A172 (cell line): Measurements from ENCODE around the gene TRPV6. TPM values are rescaled to one million over a fixed set of nuclear protein-coding genes. Genes with fewer than 3 reads are reported as not detected.

ENCODE experiments used
- DNase-seq: peaks from one replicate; pipeline ENCODE4 v3.0.0-alpha.2; 2015; ENCODE audit warnings: low spot score
- total RNA-seq: library from RNA; depleted of rRNA; stranded (reverse); fragments of >200 nt; shearing (Covaris generic); gene quantifications from 2 replicates; pipeline ENCODE4 v1.2.3, GENCODE V29; 2014

Gene TRPV6
- total RNA-seq, 1 experiment from 2014 or later: not detected

- no peak for DNase-seq
Measured at GRCh38 chr7:142883571-142884285, 1.8 kb downstream of the TRPV6 start.

- no peak for DNase-seq
Measured at GRCh38 chr7:142883145-142883544, 2.4 kb downstream of the TRPV6 start.

GRCh38 chr7:142882338-142882678 is 3.2 kb downstream of the TRPV6 start:
- no peak for DNase-seq

GRCh38 chr7:142881586-142882337 is 3.8 kb downstream of the TRPV6 start:
- DNase-seq: no peak

- DNase-seq: peak; percentile 26
Measured at GRCh38 chr7:142880876-142881505, 4.6 kb downstream of the TRPV6 start.

- no peak for DNase-seq
Measured at GRCh38 chr7:142879060-142879459, 6.5 kb downstream of the TRPV6 start.

- no peak for DNase-seq
Measured at GRCh38 chr7:142878315-142878714, 7.2 kb downstream of the TRPV6 start.

- DNase-seq: no peak
Measured at GRCh38 chr7:142876991-142877910, 8.3 kb downstream of the TRPV6 start.

- no peak for DNase-seq
Measured at GRCh38 chr7:142876236-142876960, 9.1 kb downstream of the TRPV6 start.

- DNase-seq: no peak
Measured at GRCh38 chr7:142875456-142875855, 10.1 kb downstream of the TRPV6 start.

GRCh38 chr7:142874837-142875236 is 10.7 kb downstream of the TRPV6 start:
- no peak for DNase-seq

GRCh38 chr7:142874409-142874808 is 11.1 kb downstream of the TRPV6 start:
- no peak for DNase-seq

GRCh38 chr7:142873871-142874270 is 11.7 kb downstream of the TRPV6 start:
- DNase-seq: no peak

- DNase-seq: peak; percentile 29
Measured at GRCh38 chr7:142873281-142873784, 12.2 kb downstream of the TRPV6 start.

- DNase-seq: no peak
Measured at GRCh38 chr7:142872106-142872675, 13.4 kb downstream of the TRPV6 start.

- DNase-seq: no peak
Measured at GRCh38 chr7:142871260-142872105, 14.1 kb downstream of the TRPV6 start.

- no peak for DNase-seq
Measured at GRCh38 chr7:142870566-142871259, 14.8 kb downstream of the TRPV6 start.

GRCh38 chr7:142870147-142870559 is 15.4 kb downstream of the TRPV6 start:
- no peak for DNase-seq

GRCh38 chr7:142869434-142869833 is 16.1 kb downstream of the TRPV6 start:
- DNase-seq: no peak
